Hepatic stellate cell (primary cell): ENCODE data around the gene STK40.

Source experiments
- DNase-seq: peaks from one replicate; pipeline ENCODE4 v3.0.0; 2011; ENCODE audit warnings: low spot score

STK40 gene

GRCh38 chr1:36398370-36398977, 12.8 kb upstream of the STK40 start:
- no peak for DNase-seq

GRCh38 chr1:36397378-36398230, 11.9 kb upstream of the STK40 start, which contains the start of gene LSM10:
Gene LSM10 (minus strand): TSS chr1:36397908. CDS start chr1:36394129, 3,779 bp downstream.
- peak; percentile 93 for DNase-seq

GRCh38 chr1:36397083-36397377, 11.3 kb upstream of the STK40 start:
- no peak for DNase-seq

GRCh38 chr1:36396359-36396758, 10.6 kb upstream of the STK40 start:
- DNase-seq = no peak

- no peak for DNase-seq
Observed at GRCh38 chr1:36393686-36394085, 8.0 kb upstream of the STK40 start.

- DNase-seq = no peak
Observed at GRCh38 chr1:36392836-36393235, 7.1 kb upstream of the STK40 start.

GRCh38 chr1:36391271-36391670, 5.5 kb upstream of the STK40 start:
- DNase-seq = no peak

- no peak for DNase-seq
Observed at GRCh38 chr1:36390411-36390810, 4.7 kb upstream of the STK40 start.

GRCh38 chr1:36389999-36390398, 4.3 kb upstream of the STK40 start:
- DNase-seq = no peak

- DNase-seq = no peak
Observed at GRCh38 chr1:36389261-36389660, 3.5 kb upstream of the STK40 start.

- DNase-seq = peak; percentile 48
Observed at GRCh38 chr1:36387141-36387949, 1.6 kb upstream of the STK40 start.

- DNase-seq = peak; percentile 97
Observed at GRCh38 chr1:36386265-36387140, 779 bp upstream of the STK40 start.

- no peak for DNase-seq
Observed at GRCh38 chr1:36384542-36385409, 948 bp downstream of the STK40 start.

GRCh38 chr1:36383240-36383639, 2.5 kb downstream of the STK40 start:
- DNase-seq = no peak

GRCh38 chr1:36382669-36383068, 3.1 kb downstream of the STK40 start:
- DNase-seq = no peak

- DNase-seq = no peak
Observed at GRCh38 chr1:36382231-36382630, 3.5 kb downstream of the STK40 start.

- no peak for DNase-seq
Observed at GRCh38 chr1:36381405-36381804, 4.3 kb downstream of the STK40 start.

- no peak for DNase-seq
Observed at GRCh38 chr1:36380782-36381181, 4.9 kb downstream of the STK40 start.

GRCh38 chr1:36380143-36380619, 5.5 kb downstream of the STK40 start:
- no peak for DNase-seq

- no peak for DNase-seq
Observed at GRCh38 chr1:36377791-36378492, 7.8 kb downstream of the STK40 start.
